H1 (cell line): Measurements from ENCODE around the gene KCTD15.

Experiments
- CBX5 ChIP-seq: fragments of 300-800, 300-1000 bp; sonication (generic); IDR thresholded peaks from 2 replicates; pipeline ENCODE4 v1.7.1; 2016; ENCODE audit warnings: antibody characterized with exemption, low read length, low read depth
- CREB1 ChIP-seq: IDR thresholded peaks from 2 replicates; pipeline ENCODE4 v1.6.1; 2012; ENCODE audit warnings: inconsistent platforms
- EGR1 ChIP-seq: IDR thresholded peaks from 2 replicates; pipeline ENCODE4 v1.6.1; 2011; ENCODE audit warnings: low read depth, low read length, borderline replicate concordance
- EZH2 ChIP-seq: fragments of 200-600 bp; sonication (generic); IDR thresholded peaks from 2 replicates; pipeline ENCODE4 v1.7.1; 2012; ENCODE audit warnings: low read depth, mild to moderate bottlenecking, moderate library complexity, low read length, inconsistent platforms; ENCODE audit not compliant: severe bottlenecking
- JUND ChIP-seq: IDR thresholded peaks from 2 replicates; pipeline ENCODE4 v1.6.1; 2011; ENCODE audit warnings: mild to moderate bottlenecking, improper control_type of control experiment, low read length
- NRF1 ChIP-seq: IDR thresholded peaks from 2 replicates; pipeline ENCODE4 v1.6.1; 2011; ENCODE audit warnings: mild to moderate bottlenecking, low read depth, low read length, improper control_type of control experiment
- POLR2AphosphoS5 ChIP-seq: IDR thresholded peaks from 2 replicates; pipeline ENCODE4 v1.6.1; 2011; ENCODE audit warnings: low read depth, low read length
- ZNF274 ChIP-seq: IDR thresholded peaks from 2 replicates; pipeline ENCODE4 v1.7.0; 2012; ENCODE audit warnings: low read length, borderline replicate concordance; ENCODE audit errors: extremely low read depth
- TF ChIP-seq, protein P1 (sequence below): IDR thresholded peaks from 2 replicates; pipeline ENCODE4 v1.6.1; 2011; ENCODE audit warnings: low read length, improper control_type of control experiment
- TF ChIP-seq, protein P2 (sequence below), 3 experiments: IDR thresholded peaks; 1 replicate in 2 of 3; 2 replicates in 1 of 3; pipeline versions ENCODE4 v1.5.1 to v1.6.1; 2011; ENCODE audit warnings: low read length in 3 of 3, mild to moderate bottlenecking in 3 of 3, inconsistent platforms in 2 of 3, low read depth in 1 of 3, moderate library complexity in 1 of 3; ENCODE audit not compliant: insufficient read depth in 1 of 3; ENCODE audit errors: control extremely low read depth in 1 of 3

DNA sequence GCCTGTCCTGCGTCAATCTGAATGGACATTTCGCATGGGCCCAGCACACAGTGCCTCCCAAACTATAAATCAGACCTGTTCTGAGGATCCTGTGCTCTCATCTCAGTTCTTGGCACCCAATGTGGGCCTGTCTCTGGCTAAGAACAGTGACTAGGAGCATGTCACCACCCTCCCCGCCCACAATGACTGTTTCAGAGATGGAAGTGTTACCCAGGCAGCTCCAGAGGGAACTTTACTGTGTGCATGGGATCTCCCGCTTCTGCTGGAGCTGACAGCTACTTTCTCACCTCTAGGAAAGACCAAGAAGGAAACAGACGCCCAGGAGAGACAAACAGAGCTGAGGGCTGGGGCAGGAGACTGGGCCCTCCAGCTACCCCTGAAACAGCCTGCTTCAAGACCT is 45.0 kb downstream of the KCTD15 start:
- TF ChIP-seq, protein P1, sequence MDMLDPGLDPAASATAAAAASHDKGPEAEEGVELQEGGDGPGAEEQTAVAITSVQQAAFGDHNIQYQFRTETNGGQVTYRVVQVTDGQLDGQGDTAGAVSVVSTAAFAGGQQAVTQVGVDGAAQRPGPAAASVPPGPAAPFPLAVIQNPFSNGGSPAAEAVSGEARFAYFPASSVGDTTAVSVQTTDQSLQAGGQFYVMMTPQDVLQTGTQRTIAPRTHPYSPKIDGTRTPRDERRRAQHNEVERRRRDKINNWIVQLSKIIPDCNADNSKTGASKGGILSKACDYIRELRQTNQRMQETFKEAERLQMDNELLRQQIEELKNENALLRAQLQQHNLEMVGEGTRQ = no peak
- no peak for TF ChIP-seq EGR1
- TF ChIP-seq ZNF274 = no peak
- TF ChIP-seq, protein P2, sequence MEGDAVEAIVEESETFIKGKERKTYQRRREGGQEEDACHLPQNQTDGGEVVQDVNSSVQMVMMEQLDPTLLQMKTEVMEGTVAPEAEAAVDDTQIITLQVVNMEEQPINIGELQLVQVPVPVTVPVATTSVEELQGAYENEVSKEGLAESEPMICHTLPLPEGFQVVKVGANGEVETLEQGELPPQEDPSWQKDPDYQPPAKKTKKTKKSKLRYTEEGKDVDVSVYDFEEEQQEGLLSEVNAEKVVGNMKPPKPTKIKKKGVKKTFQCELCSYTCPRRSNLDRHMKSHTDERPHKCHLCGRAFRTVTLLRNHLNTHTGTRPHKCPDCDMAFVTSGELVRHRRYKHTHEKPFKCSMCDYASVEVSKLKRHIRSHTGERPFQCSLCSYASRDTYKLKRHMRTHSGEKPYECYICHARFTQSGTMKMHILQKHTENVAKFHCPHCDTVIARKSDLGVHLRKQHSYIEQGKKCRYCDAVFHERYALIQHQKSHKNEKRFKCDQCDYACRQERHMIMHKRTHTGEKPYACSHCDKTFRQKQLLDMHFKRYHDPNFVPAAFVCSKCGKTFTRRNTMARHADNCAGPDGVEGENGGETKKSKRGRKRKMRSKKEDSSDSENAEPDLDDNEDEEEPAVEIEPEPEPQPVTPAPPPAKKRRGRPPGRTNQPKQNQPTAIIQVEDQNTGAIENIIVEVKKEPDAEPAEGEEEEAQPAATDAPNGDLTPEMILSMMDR (IDR thresholded peaks at IDR 0.05; ENCODE audit: control extremely low read depth in 1 of 3, insufficient read depth in 1 of 3, low read depth in 1 of 3, low read length in 3 of 3) = no peak
- no peak for TF ChIP-seq CBX5
- TF ChIP-seq POLR2AphosphoS5 = no peak
- no peak for TF ChIP-seq JUND
- no peak for TF ChIP-seq NRF1
- TF ChIP-seq EZH2 = no peak
- TF ChIP-seq CREB1 = no peak
